Heart right ventricle (tissue), 16 donors: ENCODE measurements around the gene PASK. TPM values are rescaled to one million over a fixed set of nuclear protein-coding genes. Genes with fewer than 3 reads are reported as not detected.
A peak's percentile ranks its signal among the peaks of the same experiment; 100 is the strongest.

Experiments used
- ATAC-seq, 8 donors: fragments of 200-7000 bp; cut with Tn5 transposase; one replicate each; pipeline ENCODE4 v1.9.1; 2020; ENCODE audit warnings: mild to moderate bottlenecking in 8 of 8, moderate library complexity in 8 of 8, moderate number of reproducible peaks in 1 of 8
- DNase-seq, 2 donors: peaks; one replicate each; pipeline ENCODE4 v3.0.0-alpha.2; 2020
- H3K27ac ChIP-seq, 10 donors: fragments of 200-600 bp; sonication (generic) in 2 of 10; one replicate each; pipeline versions ENCODE4 v1.5.0 to v1.8.0; 2020 to 2022; ENCODE audit warnings: mild to moderate bottlenecking in 3 of 10
- H3K27me3 ChIP-seq, 7 donors: fragments of 200-600 bp; one replicate each; pipeline ENCODE4 v1.8.0; 2021 to 2022; ENCODE audit warnings: mild to moderate bottlenecking in 2 of 7
- H3K36me3 ChIP-seq, 9 donors: fragments of 200-600 bp; sonication (generic) in 1 of 9; one replicate each; pipeline versions ENCODE4 v1.5.0 to v1.8.0; 2020 to 2022; ENCODE audit warnings: mild to moderate bottlenecking in 2 of 9
- H3K4me1 ChIP-seq, 9 donors: fragments of 200-600 bp; sonication (generic) in 1 of 9; one replicate each; pipeline versions ENCODE4 v1.5.0 to v1.8.0; 2020 to 2022; ENCODE audit warnings: mild to moderate bottlenecking in 4 of 9
- H3K4me3 ChIP-seq, 10 donors: fragments of 200-600 bp; sonication (generic) in 2 of 10; one replicate each; pipeline versions ENCODE4 v1.5.0 to v1.8.0; 2020 to 2022; ENCODE audit warnings: mild to moderate bottlenecking in 7 of 10, moderate library complexity in 2 of 10
- H3K9me3 ChIP-seq, 11 donors: fragments of 200-600 bp in 10 of 11; sonication (generic) in 2 of 11; one replicate each; pipeline versions ENCODE4 v1.5.0 to v1.8.0; 2013 to 2022; ENCODE audit warnings: mild to moderate bottlenecking in 2 of 11, control low read depth in 1 of 11, moderate library complexity in 1 of 11
- WGBS, 2 donors: extraction: QIAGEN DNeasy Blood & Tissue Kit; methylation state at CpG; one replicate each; pipeline ENCODE4 v1.1.7; 2013; ENCODE audit warnings: inconsistent platforms in 1 of 2; 5-methylcytosine and 5-hydroxymethylcytosine counted together
- intact Hi-C, 10 donors: fragments of 100-400 bp; cut with DNase I; formaldehyde crosslinking; loops; one replicate each; pipeline versions ENCODE4 v1.11.1 to v1.14.2; 2022
- polyA plus RNA-seq, 2 donors: library from polyadenylated mRNA; stranded (reverse); fragments of 200-250 nt; gene quantifications; one replicate each; pipeline ENCODE4 v1.2.3, GENCODE V29; 2013
- total RNA-seq, 10 donors: library from RNA; stranded (reverse); fragmentation: NEBNext Ultra II Directional in 3 of 10; extraction: Animal tissue kit (Norgen Biotek cat#: 25700) in 3 of 10; gene quantifications; one replicate each; pipeline versions ENCODE4 v1.2.1 to v1.2.4, GENCODE V29; 2021 to 2023
- TF ChIP-seq, protein P1 (sequence below), 9 donors: fragments of 200-600 bp; sonication (generic) in 2 of 9; IDR thresholded peaks; one replicate each; pipeline versions ENCODE4 v1.5.0 to v1.8.0; 2021 to 2022; ENCODE audit warnings: antibody characterized with exemption in 9 of 9, mild to moderate bottlenecking in 5 of 9, moderate library complexity in 1 of 9
- donor health status: Arrhythmogenic right ventricular cardiomyopathy.
- donor health status: ischemic (EF 13 %, LVEDD 7.1; RV severe dilation, severe dysfunction).
- donor health status: healthy with polysubstance abuse.
- donor health status: DM: no; HTN: yes; CAD: no.
- donor health status: DM: no; HTN: no; CAD: no.
- donor health status: ischemic (EF 25% LVEDD 6.9; RV normal size, moderate dysfunction).
- donor health status: ischemic (EF 25% LVEDD 5.7; RV mildly dilated, moderate dysfunction).
- donor health status: healthy.
- donor health status: DM: yes; HTN: yes; CAD: no.
- donor health status: Ischemic cardiomyopathy.
- donor health status: ischemic (EF 35%, LVEDD 5.7; RV mildly dilated, moderate dysfunction).
- donor health status: nonischemic (EF 11% LVEDD 7.7; RV severe dilation, severe dysfunction).
- donor health status: DM: yes; HTN: yes; CAD: no.
- donor health status: PGD.
- donor health status: ischemic (EF 29% LVEDD 5.4; RV normal size, mild dysfunction).
- donor health status: nonischemic (EF 23%, LVEDD 6.1; RV moderate dilation, normal function).

PASK gene
- total and polyA plus RNA-seq, 12 donors = 0.93 to 4.5 (median 1.5) TPM

- no peak for DNase-seq
- 80 to 82% methylated on average over 14 of the region's 14 CpGs for WGBS, 2 donors
- Histone ChIP-seq H3K27ac (no peak overlapping the region), H3K4me3 (no peak overlapping the region), H3K27me3 (no peaks in the 10 kb centered on the region), H3K9me3 (no peaks in the 10 kb centered on the region), H3K36me3 (peaks cover 0 to 36% (median 17%) of the 10 kb centered on the region in 9 donors), H3K4me1 (peaks cover 0 to 6% (median 0%) of the 10 kb centered on the region in 9 donors)
- no peak for ATAC-seq
- intact Hi-C loops = no loop called here
- TF ChIP-seq, protein P1, sequence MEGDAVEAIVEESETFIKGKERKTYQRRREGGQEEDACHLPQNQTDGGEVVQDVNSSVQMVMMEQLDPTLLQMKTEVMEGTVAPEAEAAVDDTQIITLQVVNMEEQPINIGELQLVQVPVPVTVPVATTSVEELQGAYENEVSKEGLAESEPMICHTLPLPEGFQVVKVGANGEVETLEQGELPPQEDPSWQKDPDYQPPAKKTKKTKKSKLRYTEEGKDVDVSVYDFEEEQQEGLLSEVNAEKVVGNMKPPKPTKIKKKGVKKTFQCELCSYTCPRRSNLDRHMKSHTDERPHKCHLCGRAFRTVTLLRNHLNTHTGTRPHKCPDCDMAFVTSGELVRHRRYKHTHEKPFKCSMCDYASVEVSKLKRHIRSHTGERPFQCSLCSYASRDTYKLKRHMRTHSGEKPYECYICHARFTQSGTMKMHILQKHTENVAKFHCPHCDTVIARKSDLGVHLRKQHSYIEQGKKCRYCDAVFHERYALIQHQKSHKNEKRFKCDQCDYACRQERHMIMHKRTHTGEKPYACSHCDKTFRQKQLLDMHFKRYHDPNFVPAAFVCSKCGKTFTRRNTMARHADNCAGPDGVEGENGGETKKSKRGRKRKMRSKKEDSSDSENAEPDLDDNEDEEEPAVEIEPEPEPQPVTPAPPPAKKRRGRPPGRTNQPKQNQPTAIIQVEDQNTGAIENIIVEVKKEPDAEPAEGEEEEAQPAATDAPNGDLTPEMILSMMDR (IDR thresholded peaks at IDR 0.05) = no peak
Measured at GRCh38 chr2:241082341-241083090, 66.8 kb downstream of the PASK start.

DNA sequence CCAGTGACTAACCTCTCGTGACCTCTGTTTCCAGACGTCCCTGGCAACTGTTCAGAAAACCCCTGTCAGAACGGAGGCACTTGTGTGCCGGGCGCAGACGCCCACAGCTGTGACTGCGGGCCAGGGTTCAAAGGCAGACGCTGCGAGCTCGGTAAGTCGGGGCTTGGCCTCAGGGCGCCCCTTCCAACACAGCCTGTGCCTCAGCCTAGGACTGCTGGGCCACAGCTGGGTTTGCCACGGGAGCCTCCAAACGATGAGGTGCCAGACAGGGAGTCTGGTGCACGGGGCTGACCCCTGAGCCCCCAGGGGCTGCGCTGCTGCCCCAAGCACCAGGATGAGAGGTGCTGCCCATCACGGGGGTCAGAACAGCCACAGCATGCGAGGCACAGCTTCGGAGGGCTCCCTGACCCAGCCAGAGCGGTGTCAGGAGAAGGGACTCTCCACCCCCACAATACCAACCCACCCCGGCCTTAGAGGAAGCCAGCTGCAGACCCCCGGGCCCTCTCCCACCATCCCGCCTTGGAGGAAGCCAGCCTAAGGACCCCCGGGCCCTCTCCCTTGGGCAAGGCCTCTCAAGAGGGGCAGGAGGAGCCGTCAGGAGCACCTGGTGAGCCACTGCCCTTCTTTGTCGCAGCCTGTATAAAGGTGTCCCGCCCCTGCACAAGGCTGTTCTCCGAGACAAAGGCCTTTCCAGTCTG is 67.5 kb downstream of the PASK start:
- intact Hi-C loops = no loop called here
- WGBS, 2 donors = 68 to 70% methylated on average over 28 of the region's 28 CpGs
- no peak overlapping the region for H3K4me3 ChIP-seq
- peaks cover 0 to 28% (median 11%) of the 10 kb centered on the region in 9 donors for H3K36me3 ChIP-seq
- TF ChIP-seq, protein P1 (IDR thresholded peaks at IDR 0.05) = no peak
- ATAC-seq (peak in 5 of 8 donors; percentile 12 to 56 (median 21)), DNase-seq (no peak)
- H3K4me1 ChIP-seq = peaks cover 0 to 6% (median 0%) of the 10 kb centered on the region in 9 donors
- H3K27me3 ChIP-seq = no peaks in the 10 kb centered on the region
- no peaks in the 10 kb centered on the region for H3K9me3 ChIP-seq
- no peak overlapping the region for H3K27ac ChIP-seq

DNA sequence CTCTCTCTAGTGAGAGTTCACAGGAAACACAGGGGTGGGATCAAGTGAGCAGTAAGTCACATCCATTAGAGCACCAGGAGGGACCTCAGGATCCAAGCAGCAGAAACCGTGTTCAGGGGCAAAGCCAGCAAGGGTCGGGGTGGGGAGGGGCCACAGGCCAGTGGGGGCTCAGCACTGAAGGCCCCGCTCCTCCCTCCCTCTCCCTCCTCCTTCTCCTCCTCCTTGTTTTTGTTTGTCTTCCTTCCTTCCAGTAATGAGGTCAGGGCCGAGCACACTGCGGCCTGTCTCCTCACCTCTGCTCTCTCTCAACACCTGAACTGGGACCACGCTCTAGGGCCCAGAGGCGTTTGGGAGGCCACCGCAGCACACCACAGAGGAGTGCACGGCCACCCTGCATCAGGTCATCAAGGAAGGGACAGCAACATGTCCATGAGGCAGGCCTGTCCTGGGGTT is 68.1 kb downstream of the PASK start:
- no peak overlapping the region for H3K27ac ChIP-seq
- intact Hi-C loops = no loop called here
- DNase-seq = no peak
- H3K4me3 ChIP-seq = no peak overlapping the region
- peak in 5 of 8 donors; percentile 7 to 39 (median 11) for ATAC-seq
- no peaks in the 10 kb centered on the region for H3K27me3 ChIP-seq
- TF ChIP-seq, protein P1 (IDR thresholded peaks at IDR 0.05) = no peak
- peaks cover 0 to 28% (median 5%) of the 10 kb centered on the region in 9 donors for H3K36me3 ChIP-seq
- no peaks in the 10 kb centered on the region for H3K9me3 ChIP-seq
- H3K4me1 ChIP-seq = peaks cover 0 to 6% (median 0%) of the 10 kb centered on the region in 9 donors
- 56 to 61% methylated on average over 9 of the region's 9 CpGs for WGBS, 2 donors

DNA sequence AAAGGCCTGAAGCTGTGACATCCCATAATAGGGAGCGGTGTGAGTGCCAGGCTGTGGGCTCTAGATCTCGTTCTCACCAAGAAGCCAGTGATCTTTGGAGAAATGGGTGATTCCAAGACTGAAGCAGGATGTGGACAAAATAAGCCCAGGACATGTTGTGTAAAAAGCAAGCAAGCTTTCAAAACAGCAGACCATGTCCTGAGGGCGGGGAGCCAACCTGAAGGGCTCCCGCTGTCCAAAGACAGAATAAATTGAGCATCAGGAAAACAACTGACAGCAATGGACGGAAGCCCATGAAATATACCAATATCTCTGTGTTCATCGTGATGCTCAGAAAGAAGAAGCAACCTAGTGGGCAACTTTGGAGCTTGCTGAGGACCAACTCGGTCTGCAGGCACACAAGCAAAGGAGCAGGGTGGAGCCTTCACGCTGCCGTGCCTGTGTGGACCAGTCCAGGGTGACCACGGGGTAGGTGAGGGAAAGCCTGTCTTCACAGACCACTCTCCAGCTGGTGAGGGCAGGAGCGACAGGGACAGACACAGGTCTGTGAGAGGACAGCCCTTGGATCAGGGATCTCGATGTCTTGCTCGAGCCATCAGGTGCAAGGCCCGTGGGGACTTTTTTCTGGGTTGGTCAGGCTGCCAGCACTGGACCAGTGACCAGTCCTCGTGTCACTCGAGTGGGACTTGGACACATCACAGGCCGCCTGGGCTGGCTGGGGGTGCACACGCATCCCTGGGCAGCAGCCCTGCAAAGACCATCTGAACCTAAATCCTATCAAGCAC is 68.7 kb downstream of the PASK start:
- H3K9me3 ChIP-seq = no peaks in the 10 kb centered on the region
- no peak for DNase-seq
- H3K36me3 ChIP-seq = peaks cover 0 to 28% (median 3%) of the 10 kb centered on the region in 9 donors
- intact Hi-C loops = no loop called here
- TF ChIP-seq, protein P1 (IDR thresholded peaks at IDR 0.05) = no peak
- H3K4me1 ChIP-seq = peaks cover 0 to 6% (median 0%) of the 10 kb centered on the region in 9 donors
- peak in 2 of 8 donors; percentile 7 to 15 for ATAC-seq
- H3K4me3 ChIP-seq = no peak overlapping the region
- no peak overlapping the region for H3K27ac ChIP-seq
- WGBS, 2 donors = 83% methylated on average over 18 of the region's 18 CpGs
- no peaks in the 10 kb centered on the region for H3K27me3 ChIP-seq
